Chondrocyte (in vitro differentiated cells): Measurements from ENCODE around the gene LAP3. TPM values are rescaled to one million over a fixed set of nuclear protein-coding genes. Genes with fewer than 3 reads are reported as not detected.

Experiments used
- DNase-seq: peaks from one replicate; pipeline ENCODE4 v3.0.0; 2021; ENCODE audit warnings: mixed read lengths, low spot score
- H3K27ac Mint-ChIP-seq: one replicate; pipeline ENCODE4 v1.8.0; 2021; ENCODE audit warnings: mild to moderate bottlenecking, moderate library complexity, mixed read lengths; ENCODE audit not compliant: unreplicated experiment
- H3K27me3 Mint-ChIP-seq: 2 replicates; pipeline ENCODE4 v1.8.0; 2021; ENCODE audit warnings: low read depth, mixed read lengths
- H3K36me3 Mint-ChIP-seq: 2 replicates; pipeline ENCODE4 v1.8.0; 2021; ENCODE audit warnings: low read depth, mixed read lengths
- H3K4me1 Mint-ChIP-seq: 2 replicates; pipeline ENCODE4 v1.8.0; 2021; ENCODE audit warnings: low read depth, mild to moderate bottlenecking, mixed read lengths
- H3K4me3 Mint-ChIP-seq: one replicate; pipeline ENCODE4 v1.8.0; 2021; ENCODE audit warnings: mild to moderate bottlenecking, moderate library complexity, mixed read lengths; ENCODE audit not compliant: unreplicated experiment
- H3K9me3 Mint-ChIP-seq: 2 replicates; pipeline ENCODE4 v1.8.0; 2021; ENCODE audit warnings: low read depth, mixed read lengths
- CTCF ChIP-seq: fragments of 200-600 bp; sonication (generic); IDR thresholded peaks from 2 replicates; pipeline ENCODE4 v1.5.0; 2021; ENCODE audit warnings: antibody characterized with exemption, mild to moderate bottlenecking, moderate library complexity
- total RNA-seq: library from RNA; stranded (reverse); gene quantifications from 3 replicates; pipeline ENCODE4 v1.2.1, GENCODE V29; 2021

Gene LAP3
- total RNA-seq, 1 donor from 2014 or later = 38.5 TPM

- Mint-ChIP-seq H3K9me3 (no peaks in the 10 kb centered on the region), H3K27ac (no peak overlapping the region), H3K4me3 (no peak overlapping the region), H3K27me3 (peaks cover 24% of the 10 kb centered on the region), H3K4me1 (no peaks in the 10 kb centered on the region), H3K36me3 (no peaks in the 10 kb centered on the region)
- no peak for DNase-seq
- no peak for TF ChIP-seq CTCF
Observed at GRCh38 chr4:17657090-17657489, 80.1 kb downstream of the LAP3 start.

Other genes starting within 250 kb of the LAP3 start
- gene QDPR, start 65.1 kb upstream of the LAP3 start, total RNA-seq = 22.5 to 31.9 TPM (median 23.3 TPM) in 3 replicates
- not detected in 3 replicates for gene CLRN2, start 62.0 kb upstream of the LAP3 start, total RNA-seq
- gene MED28, start 37.4 kb downstream of the LAP3 start, total RNA-seq = 28.9 to 35.1 TPM (median 29.8 TPM) in 3 replicates
- 0.02 TPM in 1 of 3 replicates, not detected in the others for gene FAM184B, start 204.4 kb downstream of the LAP3 start, total RNA-seq
- 21.7 to 30.8 TPM (median 24.5 TPM) in 3 replicates for gene DCAF16, start 233.6 kb downstream of the LAP3 start, total RNA-seq
- gene NCAPG, start 233.8 kb downstream of the LAP3 start, total RNA-seq = 6.4 to 9.1 TPM (median 6.5 TPM) in 3 replicates